Suprapubic skin (tissue), 4 donors: ENCODE measurements around the gene OPTN. TPM values are rescaled to one million over a fixed set of nuclear protein-coding genes. Genes with fewer than 3 reads are reported as not detected.

Experiments used
- DNase-seq, 2 donors: peaks; one replicate each; pipeline ENCODE4 v3.0.0-alpha.2; 2019; ENCODE audit warnings: low spot score in 2 of 2
- H3K27ac ChIP-seq: fragments of 200-600 bp; sonication (generic); one replicate; pipeline ENCODE4 v1.5.1; 2019
- H3K27me3 ChIP-seq: fragments of 200-600 bp; sonication (generic); one replicate; pipeline ENCODE4 v1.5.1; 2019
- H3K36me3 ChIP-seq: fragments of 200-600 bp; sonication (generic); one replicate; pipeline ENCODE4 v1.5.1; 2019
- H3K4me1 ChIP-seq: fragments of 200-600 bp; sonication (generic); one replicate; pipeline ENCODE4 v1.5.1; 2019
- H3K4me3 ChIP-seq: fragments of 200-600 bp; sonication (generic); one replicate; pipeline ENCODE4 v1.5.1; 2019; ENCODE audit warnings: mild to moderate bottlenecking
- H3K9me3 ChIP-seq: fragments of 200-600 bp; sonication (generic); one replicate; pipeline ENCODE4 v1.5.1; 2019
- EP300 ChIP-seq: sonication (generic); formaldehyde crosslinking; IDR thresholded peaks from one replicate; pipeline ENCODE4 v1.6.1; 2017; ENCODE audit warnings: antibody characterized with exemption
- POLR2A ChIP-seq, 2 donors: fragments of 450-650 bp; IDR thresholded peaks; one replicate each; pipeline ENCODE4 v1.6.1; 2017; ENCODE audit warnings: antibody characterized with exemption in 2 of 2, mild to moderate bottlenecking in 2 of 2, moderate library complexity in 2 of 2
- POLR2AphosphoS5 ChIP-seq, 3 donors: sonication (generic); formaldehyde crosslinking; IDR thresholded peaks; one replicate each; pipeline ENCODE4 v1.6.1; 2017; ENCODE audit warnings: antibody characterized with exemption in 3 of 3
- WGBS: methylation state at CpG from one replicate; pipeline ENCODE4 v1.1.5; 2018; 5-methylcytosine and 5-hydroxymethylcytosine counted together
- total RNA-seq, 4 donors: library from RNA; depleted of rRNA; stranded (reverse); fragments of >200 nt; gene quantifications; one replicate each; pipeline ENCODE4 v1.1.0, GENCODE V29; 2016
- TF ChIP-seq, protein P1 (sequence below), 2 donors: fragments of 200-600 bp in 1 of 2; fragments of 450-650 bp in 1 of 2; sonication (generic) in 1 of 2; IDR thresholded peaks; one replicate each; pipeline ENCODE4 v1.5.1; 2016 to 2019; ENCODE audit warnings: antibody characterized with exemption in 2 of 2, mild to moderate bottlenecking in 1 of 2, moderate library complexity in 1 of 2

The OPTN gene
- total RNA-seq, 4 donors from 2014 or later, result 43.7 to 75.6 (median 62.5) TPM

DNA sequence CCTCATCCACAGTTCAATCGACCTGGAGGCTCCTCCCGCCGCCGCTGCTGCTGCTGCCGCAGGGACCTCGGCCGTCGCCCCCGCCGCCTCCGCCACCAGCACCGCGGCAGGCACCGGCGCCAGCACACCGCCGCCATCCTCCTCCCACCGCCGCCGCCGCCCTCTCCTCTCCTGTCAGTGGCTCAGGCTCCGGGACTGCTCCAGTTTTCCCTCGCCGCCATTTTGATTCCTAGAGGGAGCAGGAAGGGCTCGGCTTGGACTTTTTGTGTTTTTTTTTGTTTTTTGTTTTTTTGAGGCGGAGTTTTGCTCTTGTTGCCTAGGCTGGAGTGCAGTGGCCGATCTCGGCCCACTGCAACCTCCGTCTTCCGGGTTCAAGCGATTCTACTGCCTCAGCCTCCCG is 58.4 kb downstream of the OPTN start:
- Histone ChIP-seq H3K4me3 (peak overlapping the region; percentile 33), H3K27ac (no peak overlapping the region), H3K27me3 (no peaks in the 10 kb centered on the region), H3K4me1 (peaks cover 15% of the 10 kb centered on the region), H3K9me3 (no peaks in the 10 kb centered on the region), H3K36me3 (no peaks in the 10 kb centered on the region)
- TF ChIP-seq, protein P1, sequence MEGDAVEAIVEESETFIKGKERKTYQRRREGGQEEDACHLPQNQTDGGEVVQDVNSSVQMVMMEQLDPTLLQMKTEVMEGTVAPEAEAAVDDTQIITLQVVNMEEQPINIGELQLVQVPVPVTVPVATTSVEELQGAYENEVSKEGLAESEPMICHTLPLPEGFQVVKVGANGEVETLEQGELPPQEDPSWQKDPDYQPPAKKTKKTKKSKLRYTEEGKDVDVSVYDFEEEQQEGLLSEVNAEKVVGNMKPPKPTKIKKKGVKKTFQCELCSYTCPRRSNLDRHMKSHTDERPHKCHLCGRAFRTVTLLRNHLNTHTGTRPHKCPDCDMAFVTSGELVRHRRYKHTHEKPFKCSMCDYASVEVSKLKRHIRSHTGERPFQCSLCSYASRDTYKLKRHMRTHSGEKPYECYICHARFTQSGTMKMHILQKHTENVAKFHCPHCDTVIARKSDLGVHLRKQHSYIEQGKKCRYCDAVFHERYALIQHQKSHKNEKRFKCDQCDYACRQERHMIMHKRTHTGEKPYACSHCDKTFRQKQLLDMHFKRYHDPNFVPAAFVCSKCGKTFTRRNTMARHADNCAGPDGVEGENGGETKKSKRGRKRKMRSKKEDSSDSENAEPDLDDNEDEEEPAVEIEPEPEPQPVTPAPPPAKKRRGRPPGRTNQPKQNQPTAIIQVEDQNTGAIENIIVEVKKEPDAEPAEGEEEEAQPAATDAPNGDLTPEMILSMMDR (IDR thresholded peaks at IDR 0.05), result no peak
- no peak for TF ChIP-seq POLR2AphosphoS5 (IDR thresholded peaks at IDR 0.05)
- no peak for TF ChIP-seq POLR2A (IDR thresholded peaks at IDR 0.05)
- no peak for TF ChIP-seq EP300
- 60% methylated on average over 25 of the region's 32 CpGs for WGBS
- no peak for DNase-seq

DNA sequence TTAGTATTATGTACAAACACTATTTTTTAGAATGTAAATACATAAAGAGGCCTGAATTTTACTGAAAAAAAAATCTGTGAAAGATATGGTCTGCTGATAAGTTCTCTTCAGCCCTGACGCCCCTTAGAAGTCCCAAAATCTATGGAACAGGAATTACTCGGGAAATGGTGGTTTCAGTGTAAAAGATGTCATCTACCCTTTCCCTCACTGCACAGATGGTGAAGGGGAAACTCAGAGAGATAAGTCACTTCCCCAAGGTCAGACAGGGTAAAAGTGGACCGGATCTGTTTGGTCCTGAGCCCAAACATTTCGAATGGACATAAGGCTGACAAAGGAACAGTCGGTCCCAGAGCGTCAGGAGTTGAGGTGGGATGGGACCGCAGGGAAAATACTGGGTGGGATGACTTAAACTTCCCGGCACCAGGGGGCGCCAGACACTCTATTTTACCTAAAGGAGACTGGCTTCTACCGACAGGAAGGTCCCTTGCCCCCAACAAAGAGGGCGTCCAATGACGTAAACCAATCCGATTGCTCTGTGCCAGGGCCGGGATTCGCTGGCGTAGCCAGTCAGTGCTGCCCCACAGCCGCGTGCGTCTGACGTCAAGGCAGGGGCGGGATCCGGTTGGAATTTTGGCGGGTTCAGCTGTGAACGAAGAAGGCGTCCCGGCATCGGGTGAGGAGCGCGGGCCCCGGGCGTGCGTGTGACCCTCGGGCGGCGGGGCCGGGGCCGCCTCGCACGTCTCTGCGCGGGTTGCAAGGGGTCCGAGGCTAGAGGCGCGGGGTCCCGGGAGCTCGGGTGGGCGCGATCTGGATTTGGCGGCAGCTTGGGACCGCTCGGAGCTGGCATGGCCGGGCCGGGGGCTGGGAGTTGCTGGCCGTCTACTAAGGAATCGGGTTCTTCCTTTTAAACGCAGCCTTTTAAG is 61.2 kb downstream of the OPTN start, which contains the start of gene MCM10:
MCM10 (plus strand) TSS at position 625 of the 923 bp plus-strand sequence. CDS start 2,645 bp downstream, outside the sequence.
- TF ChIP-seq, protein P1 (IDR thresholded peaks at IDR 0.05), result peak; percentile 73 to 80
- TF ChIP-seq POLR2A (IDR thresholded peaks at IDR 0.05) (no peak), POLR2AphosphoS5 (IDR thresholded peaks at IDR 0.05) (peak in 1 of 3 donors; percentile 57), EP300 (no peak)
- Histone ChIP-seq H3K27ac (no peak within 1 kb of the TSS), H3K4me1 (peaks cover 15% of the 10 kb centered on the region), H3K9me3 (no peaks in the 10 kb centered on the region), H3K27me3 (no peaks in the 10 kb centered on the region), H3K36me3 (no peaks in the 10 kb centered on the region), H3K4me3 (peak within 1 kb of the TSS; percentile 54)
- DNase-seq, result peak; percentile 98 to 99
- under 1% methylated on average over 17 of the region's 56 CpGs for WGBS

DNA sequence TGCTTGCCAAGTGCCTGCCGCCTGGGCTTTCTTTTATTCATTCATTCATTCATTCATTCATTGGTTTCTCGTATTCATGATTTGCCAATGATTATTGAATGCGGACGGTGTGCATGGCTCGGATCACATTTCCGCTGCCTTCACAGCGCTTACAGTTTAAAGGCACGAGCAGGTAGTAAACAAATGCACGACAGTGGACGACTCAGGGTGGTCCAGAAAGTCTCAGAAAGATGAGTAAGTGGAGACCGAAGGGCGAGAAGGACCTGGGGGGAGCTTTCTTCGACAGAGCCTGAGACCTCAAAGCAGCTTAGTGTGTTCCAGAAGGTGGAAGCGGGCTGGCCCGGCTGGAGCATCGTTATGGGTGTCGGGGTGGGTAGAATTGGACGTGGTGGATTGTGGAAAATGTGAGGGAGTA is 61.9 kb downstream of the OPTN start:
- 4% methylated on average over 18 of the region's 18 CpGs for WGBS
- Histone ChIP-seq H3K4me1 (peaks cover 15% of the 10 kb centered on the region), H3K9me3 (no peaks in the 10 kb centered on the region), H3K36me3 (no peaks in the 10 kb centered on the region), H3K4me3 (peak overlapping the region; percentile 54), H3K27ac (no peak overlapping the region), H3K27me3 (no peaks in the 10 kb centered on the region)
- DNase-seq, result no peak
- TF ChIP-seq POLR2A (IDR thresholded peaks at IDR 0.05), result no peak
- no peak for TF ChIP-seq POLR2AphosphoS5 (IDR thresholded peaks at IDR 0.05)
- TF ChIP-seq, protein P1 (IDR thresholded peaks at IDR 0.05), result no peak
- no peak for TF ChIP-seq EP300

DNA sequence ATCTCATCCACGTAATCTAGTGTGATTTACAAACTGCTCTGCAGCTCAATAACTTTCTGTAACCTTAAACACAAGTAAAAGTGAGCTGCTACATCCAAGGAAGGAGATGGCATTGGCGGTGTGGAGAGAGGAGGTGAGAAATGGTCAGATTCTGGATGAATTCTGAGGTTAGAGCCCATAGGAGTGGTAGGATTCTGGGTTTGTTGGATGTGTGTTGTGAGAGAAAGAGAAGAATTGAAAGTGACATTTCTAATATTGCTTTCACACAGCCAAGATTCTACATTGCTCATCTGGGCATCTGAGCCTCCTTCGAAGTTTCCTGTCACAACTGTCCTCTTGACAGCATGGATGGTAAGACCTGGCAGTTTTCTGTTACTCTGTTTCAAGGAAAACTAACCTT is 63.9 kb downstream of the OPTN start:
- 92% methylated on average over 3 of the region's 3 CpGs for WGBS
- Histone ChIP-seq H3K4me3 (no peak overlapping the region), H3K36me3 (no peaks in the 10 kb centered on the region), H3K4me1 (peaks cover 15% of the 10 kb centered on the region), H3K27me3 (no peaks in the 10 kb centered on the region), H3K27ac (no peak overlapping the region), H3K9me3 (no peaks in the 10 kb centered on the region)
- TF ChIP-seq, protein P1 (IDR thresholded peaks at IDR 0.05), result no peak
- TF ChIP-seq POLR2AphosphoS5 (IDR thresholded peaks at IDR 0.05) (no peak), POLR2A (IDR thresholded peaks at IDR 0.05) (no peak), EP300 (no peak)
- no peak for DNase-seq

DNA sequence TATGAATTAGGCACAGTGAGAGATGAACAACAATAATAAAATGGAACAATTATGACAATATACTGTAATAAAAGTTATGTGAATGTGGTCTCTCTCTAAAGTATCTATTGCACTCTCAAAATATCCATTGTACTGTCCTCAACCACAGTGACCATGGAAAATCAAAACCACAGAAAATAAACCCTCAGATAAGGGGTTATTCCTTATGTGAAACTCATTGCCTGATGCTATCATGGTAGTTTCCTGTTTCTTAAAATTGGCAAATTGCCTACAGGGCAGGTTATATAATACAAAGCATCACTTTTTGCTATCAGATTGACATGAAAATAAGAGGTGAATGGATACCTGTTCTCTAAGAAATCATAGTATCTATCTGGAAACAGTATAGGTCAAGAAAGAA is 65.2 kb downstream of the OPTN start:
- TF ChIP-seq EP300 (no peak), POLR2A (IDR thresholded peaks at IDR 0.05) (no peak), POLR2AphosphoS5 (IDR thresholded peaks at IDR 0.05) (no peak)
- Histone ChIP-seq H3K27ac (no peak overlapping the region), H3K36me3 (no peaks in the 10 kb centered on the region), H3K4me3 (no peak overlapping the region), H3K4me1 (peaks cover 15% of the 10 kb centered on the region), H3K27me3 (no peaks in the 10 kb centered on the region), H3K9me3 (no peaks in the 10 kb centered on the region)
- DNase-seq, result no peak
